ENCODE measurements around the gene KRT72.

KRT72 gene

DNA sequence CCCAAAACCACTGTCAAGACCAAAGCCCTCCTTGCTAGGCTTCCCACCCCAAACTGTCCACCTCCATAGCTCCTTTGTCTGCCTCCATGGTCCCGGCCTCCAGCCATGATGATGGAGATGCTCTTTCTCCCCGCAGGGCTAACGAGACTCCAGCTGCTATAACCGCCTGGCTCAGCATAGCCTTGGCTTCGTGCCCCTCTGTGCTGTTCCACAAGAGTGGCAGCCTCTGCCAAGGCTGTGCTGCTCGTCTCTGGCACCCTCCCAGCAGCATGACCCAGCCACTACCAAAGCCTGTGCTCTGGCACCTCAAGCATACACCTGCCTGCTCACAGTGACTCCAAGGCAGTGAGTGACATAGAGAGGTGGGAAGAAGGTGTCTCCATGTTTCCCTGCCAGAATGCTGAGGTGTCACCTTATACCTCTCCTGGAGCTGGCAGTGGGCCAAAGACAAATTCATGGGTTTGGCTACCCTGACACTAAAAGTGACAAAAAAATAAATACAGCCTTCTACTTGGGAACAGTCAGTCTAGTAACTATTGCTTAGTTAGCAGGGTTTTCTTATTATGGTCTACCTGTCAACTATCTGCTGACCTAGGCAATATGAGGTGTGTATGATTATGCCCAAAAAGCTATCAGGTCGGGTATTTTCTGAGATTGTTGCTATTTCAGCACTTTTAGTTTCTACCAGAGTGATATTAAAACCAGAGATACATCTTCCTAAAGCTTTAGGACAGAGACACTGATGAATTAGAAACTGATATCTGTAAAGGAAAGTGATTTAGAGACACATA lies 33.2 kb upstream of the KRT72 start:
- TF ChIP-seq ZNF274 (IDR thresholded peaks at IDR 0.05; ENCODE audit: low read depth, low read length) = no peak
- no peak overlapping the region for H3K4me3 ChIP-seq (ENCODE audit: low read length)

DNA sequence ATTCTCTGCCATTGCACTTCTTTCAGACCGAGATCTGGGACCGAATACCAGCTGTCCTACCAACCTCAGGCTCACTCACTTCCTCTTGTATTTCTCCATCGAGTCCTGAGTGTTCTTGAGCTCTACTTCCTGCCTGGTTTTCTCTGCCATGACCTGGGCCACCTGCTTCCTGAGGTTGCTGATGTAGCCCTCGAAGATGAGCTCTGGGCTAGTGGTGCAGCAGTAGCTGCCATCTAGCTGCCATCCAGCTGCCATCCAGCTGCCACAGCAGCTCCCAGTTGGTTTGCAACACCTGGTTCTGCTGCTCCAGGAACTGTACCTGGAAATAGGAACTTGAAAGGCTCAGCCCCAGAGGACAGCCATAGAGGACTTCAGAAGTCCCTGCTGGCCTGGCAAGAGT lies 32.1 kb upstream of the KRT72 start:
- no peak for TF ChIP-seq ZNF274 (IDR thresholded peaks at IDR 0.05; ENCODE audit: low read depth, low read length)
- H3K4me3 ChIP-seq (ENCODE audit: low read length) = no peak overlapping the region

DNA sequence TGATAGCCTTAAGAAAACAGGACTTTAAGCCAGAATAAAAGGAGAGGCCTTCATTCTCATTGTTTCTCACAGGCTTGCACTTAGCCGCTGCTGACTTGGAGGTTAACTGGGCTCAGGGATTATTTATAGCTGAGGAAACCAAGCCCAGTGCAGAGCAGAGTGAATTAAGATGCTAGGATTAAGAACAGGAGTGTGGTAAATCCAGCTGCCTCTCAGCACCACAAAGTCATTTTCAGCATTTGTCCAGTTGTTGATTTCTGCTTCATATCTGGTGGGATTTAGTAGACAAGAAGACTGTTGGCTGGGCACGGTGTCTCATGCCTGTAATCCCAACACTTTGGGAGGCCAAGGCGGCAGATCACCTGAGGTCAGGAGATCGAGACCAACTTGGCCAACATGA lies 31.4 kb upstream of the KRT72 start:
- H3K4me3 ChIP-seq (ENCODE audit: low read length) = no peak overlapping the region
- no peak for TF ChIP-seq ZNF274 (IDR thresholded peaks at IDR 0.05; ENCODE audit: low read depth, low read length)

DNA sequence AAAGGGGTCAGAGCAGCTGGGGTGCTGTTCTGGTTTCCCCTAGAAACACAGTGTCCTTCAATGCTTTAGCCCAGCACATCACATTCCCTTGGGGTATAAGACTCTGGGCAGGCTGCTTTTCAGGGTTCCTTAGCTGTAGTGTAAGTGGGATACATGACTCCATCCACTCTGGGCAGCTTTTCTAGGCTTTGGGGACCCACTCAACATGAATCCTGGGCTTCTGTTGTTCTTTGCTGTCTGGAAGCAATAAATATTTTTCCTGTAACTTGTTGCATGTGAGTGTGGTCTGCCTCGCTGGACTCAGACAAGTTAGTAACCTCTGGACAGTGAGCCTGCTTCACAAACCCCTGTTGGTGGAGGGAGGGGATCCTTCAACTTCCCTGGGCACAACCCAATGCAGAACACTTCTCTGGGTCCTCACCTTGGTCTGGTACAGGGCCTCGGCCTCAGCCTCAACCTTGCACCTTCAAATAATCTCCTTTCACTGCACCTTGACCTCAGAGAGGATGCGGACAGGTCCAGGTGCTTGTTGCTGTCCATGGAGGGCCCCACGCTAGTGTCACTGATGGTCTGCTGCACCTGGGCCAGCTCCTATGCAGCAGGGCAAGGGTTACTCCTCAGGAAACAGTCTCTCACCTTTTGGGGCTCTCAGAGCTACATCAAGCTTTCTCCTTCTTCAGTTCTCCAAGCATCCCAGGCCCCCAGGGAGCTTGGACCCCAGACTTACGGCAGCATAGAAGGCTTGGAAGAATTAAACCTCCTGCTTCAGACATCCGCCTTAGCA lies 30.6 kb upstream of the KRT72 start:
- TF ChIP-seq ZNF274 (IDR thresholded peaks at IDR 0.05; ENCODE audit: low read depth, low read length) = no peak
- no peak overlapping the region for H3K4me3 ChIP-seq (ENCODE audit: low read length)

DNA sequence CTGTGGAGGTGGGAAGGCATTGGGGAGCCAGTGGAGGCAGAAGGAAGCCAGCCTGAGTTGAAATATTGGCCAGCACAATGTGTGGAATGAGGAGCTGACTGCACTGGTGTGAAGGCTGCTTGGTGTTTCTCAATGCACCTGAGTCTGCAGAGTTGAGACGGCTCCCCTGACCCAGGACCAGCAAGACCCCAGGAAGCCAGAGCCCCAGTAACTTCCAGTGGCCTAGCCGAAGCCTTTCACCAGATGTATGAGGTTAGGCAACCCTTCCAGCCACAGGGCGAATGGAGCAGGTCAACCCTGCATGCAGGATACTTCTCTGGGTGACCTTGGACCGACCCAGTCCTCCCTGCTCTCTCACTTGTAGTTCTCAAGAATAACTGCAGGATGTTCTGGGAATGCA lies 30.0 kb upstream of the KRT72 start:
- no peak for TF ChIP-seq ZNF274 (IDR thresholded peaks at IDR 0.05; ENCODE audit: low read depth, low read length)
- H3K4me3 ChIP-seq (ENCODE audit: low read length) = no peak overlapping the region

DNA sequence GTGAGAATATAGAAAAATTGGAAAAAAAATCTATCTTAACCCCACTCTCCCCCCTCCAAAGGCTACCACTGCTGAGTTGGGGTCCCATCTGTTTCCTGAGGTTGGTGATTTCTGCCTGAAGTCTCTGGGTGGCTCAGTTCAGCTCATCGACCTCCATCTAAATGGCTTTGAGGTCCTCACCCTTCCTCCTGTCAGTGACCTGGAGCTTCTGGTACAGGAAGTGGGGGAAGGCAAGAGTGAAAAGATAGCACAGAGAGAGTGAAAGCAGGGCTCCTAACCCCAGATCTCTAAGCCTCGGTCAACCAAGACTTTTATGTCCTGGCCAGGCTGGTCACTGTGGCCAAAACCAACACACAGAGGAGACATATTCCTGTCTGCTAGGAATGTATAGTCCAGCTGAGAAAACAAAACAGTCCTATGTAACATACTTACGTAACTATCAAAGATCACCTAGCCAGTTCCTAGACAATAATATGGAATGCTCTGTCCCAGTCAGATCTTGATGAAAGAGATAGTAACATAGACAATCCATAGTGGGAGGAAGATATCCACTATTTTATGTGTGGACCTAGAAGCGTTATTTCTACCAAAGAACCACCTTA lies 29.4 kb upstream of the KRT72 start:
- H3K4me3 ChIP-seq (ENCODE audit: low read length) = no peak overlapping the region
- no peak for TF ChIP-seq ZNF274 (IDR thresholded peaks at IDR 0.05; ENCODE audit: low read depth, low read length)

DNA sequence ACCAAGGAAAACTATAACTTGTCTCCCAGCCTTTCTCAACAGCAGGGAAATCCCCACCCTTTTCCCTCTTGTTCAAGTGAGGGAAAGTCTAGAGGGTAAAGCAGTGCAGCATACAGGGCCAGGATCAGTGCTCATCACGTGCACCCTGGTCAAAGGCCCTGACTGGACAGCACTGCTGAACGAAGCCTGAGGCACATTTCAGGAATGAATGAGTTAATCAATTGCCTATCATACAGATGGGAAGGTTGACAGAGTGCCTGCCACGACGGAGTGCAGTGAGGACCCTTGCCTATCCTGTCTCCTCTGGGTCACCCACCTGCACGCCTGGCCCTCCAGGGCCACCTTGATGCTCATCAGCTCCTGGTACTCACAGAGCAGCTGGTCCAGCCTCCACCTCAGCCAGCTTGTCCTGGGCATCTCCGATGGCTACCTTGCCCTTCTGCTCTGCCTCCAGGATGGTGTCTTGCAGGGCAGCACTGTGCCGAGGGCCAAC lies 28.8 kb upstream of the KRT72 start:
- no peak overlapping the region for H3K4me3 ChIP-seq (ENCODE audit: low read length)
- TF ChIP-seq ZNF274 (IDR thresholded peaks at IDR 0.05; ENCODE audit: low read depth, low read length) = no peak

DNA sequence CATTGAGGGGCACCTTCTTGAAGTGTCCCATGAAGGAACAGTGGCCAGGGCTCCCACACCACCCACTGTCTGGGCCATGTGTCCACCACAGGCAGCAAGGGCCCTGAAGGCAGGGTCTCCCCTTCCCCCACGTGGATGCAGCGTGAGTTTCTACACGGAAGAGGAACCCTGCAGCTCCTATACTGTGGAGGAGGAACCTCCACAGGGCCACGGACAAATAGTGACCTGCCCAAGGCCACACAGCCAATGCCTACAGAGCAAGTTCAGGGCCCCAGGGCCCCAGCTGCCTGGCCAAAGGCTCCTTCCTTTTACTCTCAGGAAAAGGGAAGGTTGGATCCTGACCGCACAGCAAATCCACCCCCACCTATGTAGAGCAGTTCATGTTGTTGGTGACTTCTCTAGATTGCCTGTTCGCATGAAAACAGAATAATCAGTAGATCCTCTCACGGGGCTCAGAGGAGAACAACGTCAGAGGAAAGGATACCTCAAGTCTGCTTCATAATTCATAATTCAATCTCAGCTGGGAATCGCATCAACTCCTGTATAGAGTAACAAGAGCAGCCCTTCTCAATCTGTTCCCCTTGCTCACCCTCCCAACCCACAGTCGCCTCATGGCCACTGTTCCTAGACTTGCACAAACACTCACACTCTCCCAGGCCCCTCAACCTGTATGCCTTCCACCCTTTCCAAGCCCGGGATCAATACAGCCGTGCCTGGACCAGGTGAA lies 28.2 kb upstream of the KRT72 start:
- no peak overlapping the region for H3K4me3 ChIP-seq (ENCODE audit: low read length)
- TF ChIP-seq ZNF274 (IDR thresholded peaks at IDR 0.05; ENCODE audit: low read depth, low read length) = no peak

DNA sequence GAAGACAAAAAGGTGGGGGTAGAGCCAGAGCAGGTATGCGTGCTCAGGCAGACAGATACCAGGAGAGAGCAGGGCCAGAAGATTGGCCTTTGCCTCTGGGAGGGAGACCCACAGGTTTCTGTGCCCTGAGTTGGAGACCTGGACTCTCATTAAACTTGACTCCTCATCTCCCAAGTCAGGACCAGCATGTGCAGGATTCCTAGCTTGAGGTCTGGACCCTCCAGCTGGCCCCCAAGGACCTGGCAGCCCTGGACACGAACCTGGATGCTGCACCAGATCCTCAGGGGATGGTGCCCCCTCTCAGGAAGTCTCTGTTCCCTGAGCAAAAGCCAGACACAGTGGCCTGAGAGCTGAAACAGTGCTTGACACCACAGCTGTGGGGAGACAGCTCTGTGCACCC lies 27.6 kb upstream of the KRT72 start:
- H3K4me3 ChIP-seq (ENCODE audit: low read length) = no peak overlapping the region
- TF ChIP-seq ZNF274 (IDR thresholded peaks at IDR 0.05; ENCODE audit: low read depth, low read length) = no peak

DNA sequence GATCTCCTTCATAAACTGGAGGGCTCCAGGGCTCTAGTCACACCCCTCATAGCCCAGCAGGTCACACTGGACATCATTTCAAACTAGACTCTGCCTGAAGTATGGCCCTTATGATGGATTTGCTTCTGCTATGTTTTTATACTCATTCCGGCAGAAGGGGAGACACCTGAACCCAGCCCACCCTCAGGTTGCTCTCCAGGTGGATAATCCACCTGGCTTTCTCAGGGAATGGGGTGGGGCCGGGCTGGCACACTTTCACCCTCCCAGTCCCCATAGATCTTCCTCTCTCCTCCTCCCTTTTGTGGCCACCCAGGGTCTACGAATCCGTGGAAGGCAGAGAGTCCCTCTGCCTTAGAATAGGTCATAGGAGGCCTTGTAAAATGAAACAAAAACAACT lies 26.8 kb upstream of the KRT72 start:
- no peak for TF ChIP-seq ZNF274 (IDR thresholded peaks at IDR 0.05; ENCODE audit: low read depth, low read length)
- no peak overlapping the region for H3K4me3 ChIP-seq (ENCODE audit: low read length)

DNA sequence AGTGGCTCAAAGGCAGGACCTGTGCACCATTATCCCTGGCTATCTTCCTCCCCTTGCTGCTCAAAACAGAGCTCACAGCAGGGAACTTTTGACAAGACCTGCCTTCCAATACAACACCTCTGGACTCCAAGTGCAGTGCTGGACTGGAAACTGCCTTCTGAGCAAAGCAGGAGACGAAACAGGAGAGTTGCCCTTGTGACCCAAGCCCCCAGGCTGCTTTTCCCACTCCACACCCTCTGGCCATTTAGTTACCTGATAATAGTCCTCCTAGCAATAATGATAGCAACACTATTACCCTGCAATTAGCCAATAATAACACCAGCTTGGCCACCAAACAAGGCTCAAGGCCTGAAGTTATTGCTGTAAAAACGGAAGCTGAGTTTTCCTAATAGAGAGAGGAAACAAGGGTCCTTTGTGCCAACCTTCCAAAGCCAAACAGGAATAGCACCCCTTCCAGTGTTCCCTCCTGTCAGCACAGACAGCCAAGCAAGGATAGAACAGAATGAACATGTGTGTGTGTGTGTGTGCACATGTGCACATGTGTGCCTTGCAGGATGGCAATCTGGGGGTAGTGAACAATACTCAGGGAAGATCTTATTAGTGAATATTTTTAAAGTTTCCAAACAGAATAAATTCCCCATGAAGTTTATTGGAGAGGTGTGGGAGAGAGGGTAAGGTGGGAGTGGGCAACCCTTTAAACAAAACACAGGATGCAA lies 26.3 kb upstream of the KRT72 start:
- TF ChIP-seq ZNF274 (IDR thresholded peaks at IDR 0.05; ENCODE audit: low read depth, low read length) = no peak
- no peak overlapping the region for H3K4me3 ChIP-seq (ENCODE audit: low read length)

DNA sequence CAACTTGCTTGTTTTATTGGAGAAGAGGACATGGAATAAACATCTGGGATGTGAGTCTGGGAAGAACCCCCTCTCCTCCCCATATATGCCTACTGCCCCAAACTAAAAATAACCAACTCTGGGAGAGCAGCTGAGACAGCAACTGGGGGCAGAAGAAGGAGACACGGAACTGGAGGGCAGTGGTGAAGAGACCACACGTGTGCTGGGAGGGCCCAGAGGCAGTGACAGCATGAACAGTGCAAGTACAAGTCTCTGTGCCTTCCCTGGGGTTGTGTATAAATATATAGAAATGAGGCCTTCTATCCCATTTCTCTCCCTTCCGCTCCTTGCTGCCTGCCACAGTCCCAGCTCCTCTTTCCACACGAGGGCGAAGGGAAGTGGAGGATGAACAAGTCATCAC lies 21.1 kb upstream of the KRT72 start:
- TF ChIP-seq ZNF274 (IDR thresholded peaks at IDR 0.05; ENCODE audit: low read depth, low read length) = no peak
- no peak overlapping the region for H3K4me3 ChIP-seq (ENCODE audit: low read length)

DNA sequence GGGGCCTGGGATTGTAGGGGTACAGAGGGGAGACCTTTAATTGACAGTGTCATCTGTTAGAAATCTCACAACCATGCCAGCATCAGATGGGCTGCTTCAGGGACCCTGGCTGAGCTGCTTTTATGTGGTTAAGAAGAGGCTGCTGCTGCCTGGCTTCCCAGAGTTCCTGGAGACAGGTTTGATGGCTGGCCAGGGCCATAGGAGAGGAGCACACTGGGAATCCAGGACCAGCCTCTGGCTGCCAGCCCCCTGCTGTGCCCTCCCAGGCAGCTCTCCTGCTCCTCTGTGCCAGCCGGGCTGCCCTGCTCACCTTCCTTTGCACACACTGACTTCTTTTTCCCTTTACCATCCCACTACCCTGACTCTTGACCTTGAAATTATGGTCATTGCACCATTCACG lies 17.6 kb upstream of the KRT72 start:
- no peak for TF ChIP-seq ZNF274 (IDR thresholded peaks at IDR 0.05; ENCODE audit: low read depth, low read length)
- no peak overlapping the region for H3K4me3 ChIP-seq (ENCODE audit: low read length)

DNA sequence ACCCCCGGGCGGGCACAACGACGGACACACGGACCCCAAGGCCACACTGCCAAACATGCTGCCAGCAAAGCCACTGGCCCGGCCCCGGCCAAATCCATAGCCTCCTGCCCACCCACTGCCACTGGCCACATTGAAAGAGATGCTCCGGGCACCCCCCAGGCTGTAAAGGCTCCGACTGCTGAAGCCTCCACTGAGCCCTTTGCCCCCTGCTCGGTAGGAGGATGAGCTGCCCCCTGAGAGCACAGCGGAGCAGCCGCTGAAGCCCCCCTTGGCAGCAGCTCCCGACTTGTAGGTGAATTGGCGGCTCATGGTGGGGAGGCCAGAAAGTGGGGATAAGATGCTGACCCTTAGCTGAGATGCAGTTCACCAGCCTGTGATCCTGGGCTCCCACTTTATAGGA lies 17.0 kb upstream of the KRT72 start, which contains the start of gene KRT73:
TSS of gene KRT73 (minus strand) at position 344 of the 400 bp plus-strand sequence. CDS start at position 309, 35 bp downstream.
- TF ChIP-seq ZNF274 (IDR thresholded peaks at IDR 0.05; ENCODE audit: low read depth, low read length) = no peak
- no peak within 1 kb of the TSS for H3K4me3 ChIP-seq (ENCODE audit: low read length)
